Naive thymus-derived CD4-positive, alpha-beta T cell (primary cell): ENCODE results near the gene GPR137B. TPM values are rescaled to one million over a fixed set of nuclear protein-coding genes. Genes with fewer than 3 reads are reported as not detected.

Experiments used
- ATAC-seq: fragments of 150-1000 bp; cut with Tn5 transposase; 2 replicates; pipeline ENCODE4 v1.10.0; 2021; ENCODE audit warnings: mild to moderate bottlenecking, moderate library complexity
- CTCF ChIA-PET: fragments of 350-600 bp; sonication (Branson Sonifier 250); formaldehyde crosslinking; loops from one replicate; lab custom pipeline; 2021; ENCODE audit warnings: antibody characterized with exemption; lab: Charles Lee
- POLR2A ChIA-PET: fragments of 350-600 bp; sonication (Branson Sonifier 250); formaldehyde crosslinking; loops from one replicate; lab custom pipeline; 2021; ENCODE audit warnings: antibody characterized with exemption, inconsistent platforms; lab: Charles Lee
- DNase-seq, 9 donors: peaks; one replicate each; pipeline versions ENCODE4 v3.0.0 to v3.0.0-alpha.2; 2020 to 2022; ENCODE audit warnings: mixed read lengths in 1 of 9
- H3K27ac ChIP-seq: one replicate; pipeline ENCODE4 v1.7.0; 2013; ENCODE audit warnings: mild to moderate bottlenecking, low read depth, low read length, moderate library complexity
- H3K27me3 ChIP-seq, 2 donors: one replicate each; pipeline ENCODE4 v1.7.0; 2013; ENCODE audit warnings: low read length in 2 of 2, mild to moderate bottlenecking in 2 of 2, moderate library complexity in 2 of 2; ENCODE audit not compliant: control insufficient read depth in 2 of 2, insufficient read depth in 2 of 2
- H3K36me3 ChIP-seq, 3 experiments: 1 replicate in 2 of 3; 2 replicates in 1 of 3; pipeline ENCODE4 v1.7.0; 2013; ENCODE audit warnings: low read length in 3 of 3, mild to moderate bottlenecking in 3 of 3, moderate library complexity in 1 of 3; ENCODE audit not compliant: insufficient read depth in 3 of 3, control insufficient read depth in 2 of 3
- H3K4me1 ChIP-seq, 2 donors: one replicate each; pipeline ENCODE4 v1.7.0; 2013; ENCODE audit warnings: low read length in 2 of 2, mild to moderate bottlenecking in 2 of 2, moderate library complexity in 1 of 2; ENCODE audit not compliant: control insufficient read depth in 2 of 2, insufficient read depth in 2 of 2
- H3K4me3 ChIP-seq: 2 replicates; pipeline ENCODE4 v1.7.0; 2013; ENCODE audit warnings: mild to moderate bottlenecking, low read length
- H3K9me3 ChIP-seq, 3 experiments: 1 replicate in 2 of 3; 2 replicates in 1 of 3; pipeline ENCODE4 v1.7.0; 2013; ENCODE audit warnings: low read length in 3 of 3; ENCODE audit not compliant: control insufficient read depth in 2 of 3
- H3K27ac Mint-ChIP-seq, 9 donors: one replicate each; pipeline ENCODE4 v1.8.0; 2020 to 2022; ENCODE audit warnings: mixed read lengths in 9 of 9, mild to moderate bottlenecking in 8 of 9, moderate library complexity in 5 of 9, inconsistent platforms in 2 of 9
- H3K27me3 Mint-ChIP-seq, 5 donors: one replicate each; pipeline ENCODE4 v1.8.0; 2021 to 2022; ENCODE audit warnings: mixed read lengths in 5 of 5, mild to moderate bottlenecking in 1 of 5
- H3K36me3 Mint-ChIP-seq, 5 donors: one replicate each; pipeline ENCODE4 v1.8.0; 2020 to 2022; ENCODE audit warnings: mixed read lengths in 5 of 5, mild to moderate bottlenecking in 3 of 5, inconsistent platforms in 1 of 5
- H3K4me1 Mint-ChIP-seq, 7 donors: one replicate each; pipeline ENCODE4 v1.8.0; 2020 to 2022; ENCODE audit warnings: mixed read lengths in 7 of 7, mild to moderate bottlenecking in 3 of 7, inconsistent platforms in 1 of 7
- H3K4me3 Mint-ChIP-seq, 10 donors: one replicate each; pipeline ENCODE4 v1.8.0; 2020 to 2022; ENCODE audit warnings: mild to moderate bottlenecking in 10 of 10, mixed read lengths in 10 of 10, moderate library complexity in 6 of 10, inconsistent platforms in 2 of 10
- H3K9me3 Mint-ChIP-seq, 11 donors: one replicate each; pipeline ENCODE4 v1.8.0; 2020 to 2022; ENCODE audit warnings: mixed read lengths in 11 of 11, mild to moderate bottlenecking in 4 of 11, inconsistent platforms in 1 of 11, moderate library complexity in 1 of 11
- intact Hi-C, 2 donors: fragments of 100-400 bp; cut with micrococcal nuclease; formaldehyde crosslinking; loops; one replicate each; pipeline ENCODE4 v1.15.1; 2023
- polyA plus RNA-seq, 2 donors: library from polyadenylated mRNA; unstranded; fragments of 300-500 nt; fragmentation: Illumina TruSeq; gene quantifications; one replicate each; pipeline ENCODE4 v1.2.3, GENCODE V29; 2021
- total RNA-seq, 6 experiments: library from RNA in 5 of 6; stranded (reverse) in 5 of 6; gene quantifications; 1 replicate in 5 of 6; 2 replicates in 1 of 6; pipeline ENCODE4 v1.2.3 and lab custom pipeline; 2021 to 2026

The GPR137B gene
- total and polyA plus RNA-seq, 7 experiments from 2014 or later: 2.8 to 15.3 (median 7.0) TPM

DNA sequence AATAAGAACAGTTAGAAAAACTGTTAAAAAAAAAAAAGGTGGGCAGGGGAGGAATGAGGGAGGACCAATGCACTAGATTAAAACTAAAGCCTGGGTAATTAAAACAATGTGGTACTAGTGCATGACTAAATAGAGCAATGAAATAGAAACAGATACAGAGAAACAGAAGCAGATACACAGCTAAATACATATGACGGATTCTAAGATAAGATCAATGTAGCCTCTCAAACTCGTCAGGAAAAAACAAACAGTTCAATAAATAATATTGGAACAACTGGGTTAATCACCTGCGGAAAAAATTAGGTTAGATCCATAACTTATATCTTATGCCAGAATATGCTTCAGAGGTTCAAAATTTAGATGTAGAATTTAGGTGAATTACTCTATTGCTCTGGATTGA is 71.2 kb downstream of the GPR137B start:
- POLR2A ChIA-PET: interaction anchor here (0.6 kb wide), 1 partner anchor 306 kb away, joined by 3 read pairs; no protein-coding TSS in a partner anchor
- no peak overlapping the region for H3K4me3 ChIP-seq
- H3K27me3 ChIP-seq: no peaks in the 10 kb centered on the region
- Mint-ChIP-seq H3K27ac (no peak overlapping the region), H3K9me3 (peaks cover 0 to 2% (median 0%) of the 10 kb centered on the region in 11 donors), H3K36me3 (peaks cover 6 to 79% (median 54%) of the 10 kb centered on the region in 5 donors), H3K4me3 (no peak overlapping the region), H3K27me3 (no peaks in the 10 kb centered on the region), H3K4me1 (no peaks in the 10 kb centered on the region)
- no peak overlapping the region for H3K27ac ChIP-seq
- H3K9me3 ChIP-seq: no peaks in the 10 kb centered on the region
- H3K4me1 ChIP-seq: no peaks in the 10 kb centered on the region
- H3K36me3 ChIP-seq: peaks cover 0 to 5% (median 5%) of the 10 kb centered on the region in 3 experiments
- no peak for ATAC-seq
- intact Hi-C loops: no loop called here
- DNase-seq: no peak
- CTCF ChIA-PET: no interaction called here

DNA sequence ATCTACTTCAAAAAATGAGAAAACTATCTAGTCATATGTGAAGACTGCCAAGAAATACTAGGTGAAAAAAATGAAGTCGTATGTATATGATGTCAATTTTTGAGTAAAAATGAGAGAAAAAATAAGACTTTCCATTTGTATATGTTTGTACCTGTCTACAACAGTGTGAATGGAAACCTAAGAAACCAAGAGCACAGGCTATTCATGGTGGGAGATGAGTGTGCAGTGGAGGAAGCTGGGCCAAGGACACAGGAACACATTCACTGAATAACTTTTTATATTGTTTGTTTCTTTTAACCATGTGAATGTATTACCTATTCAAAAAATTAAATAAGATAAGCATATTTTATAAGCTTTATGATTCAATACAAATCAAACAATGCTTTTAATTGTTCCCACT is 72.4 kb downstream of the GPR137B start:
- H3K36me3 ChIP-seq: peaks cover 0 to 5% (median 5%) of the 10 kb centered on the region in 3 experiments
- H3K4me3 ChIP-seq: no peak overlapping the region
- H3K4me1 ChIP-seq: no peaks in the 10 kb centered on the region
- CTCF ChIA-PET: no interaction called here
- no peaks in the 10 kb centered on the region for H3K27me3 Mint-ChIP-seq
- POLR2A ChIA-PET: no interaction called here
- H3K27ac ChIP-seq: no peak overlapping the region
- H3K4me1 Mint-ChIP-seq: no peaks in the 10 kb centered on the region
- no peak overlapping the region for H3K27ac Mint-ChIP-seq
- peaks cover 0 to 2% (median 0%) of the 10 kb centered on the region in 11 donors for H3K9me3 Mint-ChIP-seq
- no peak overlapping the region for H3K4me3 Mint-ChIP-seq
- H3K9me3 ChIP-seq: no peaks in the 10 kb centered on the region
- H3K27me3 ChIP-seq: no peaks in the 10 kb centered on the region
- ATAC-seq (no peak), DNase-seq (no peak)
- intact Hi-C loops: no loop called here
- H3K36me3 Mint-ChIP-seq: peaks cover 1 to 73% (median 42%) of the 10 kb centered on the region in 5 donors

DNA sequence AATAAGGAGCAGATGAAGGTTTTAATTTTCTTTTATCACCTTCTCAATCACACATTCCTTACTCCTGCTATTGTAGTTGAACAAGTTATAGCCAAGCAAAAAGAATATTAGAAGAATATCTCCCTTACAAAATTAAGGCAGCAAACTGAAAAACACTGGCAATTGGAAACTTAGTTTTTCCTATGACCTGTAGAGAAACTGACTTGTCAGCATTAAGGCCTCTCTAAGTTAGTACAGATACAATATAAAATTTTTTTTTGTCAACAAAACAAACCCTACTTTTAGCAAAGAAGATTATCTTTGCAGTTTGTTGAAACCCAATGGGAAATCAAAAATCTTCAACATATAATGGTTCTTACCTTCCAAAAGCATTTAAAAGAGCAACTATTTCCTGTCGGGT is 78.1 kb downstream of the GPR137B start:
- Mint-ChIP-seq H3K27me3 (no peaks in the 10 kb centered on the region), H3K27ac (no peak overlapping the region), H3K4me3 (no peak overlapping the region), H3K36me3 (peaks cover 0 to 57% (median 27%) of the 10 kb centered on the region in 5 donors), H3K9me3 (no peaks in the 10 kb centered on the region), H3K4me1 (no peaks in the 10 kb centered on the region)
- H3K9me3 ChIP-seq: no peaks in the 10 kb centered on the region
- ChIA-PET CTCF (no interaction called here), POLR2A (no interaction called here)
- ATAC-seq (no peak), DNase-seq (no peak)
- no peak overlapping the region for H3K27ac ChIP-seq
- H3K27me3 ChIP-seq: no peaks in the 10 kb centered on the region
- H3K4me1 ChIP-seq: no peaks in the 10 kb centered on the region
- intact Hi-C loops: no loop called here
- H3K4me3 ChIP-seq: no peak overlapping the region
- peaks cover 0 to 10% (median 5%) of the 10 kb centered on the region in 3 experiments for H3K36me3 ChIP-seq

DNA sequence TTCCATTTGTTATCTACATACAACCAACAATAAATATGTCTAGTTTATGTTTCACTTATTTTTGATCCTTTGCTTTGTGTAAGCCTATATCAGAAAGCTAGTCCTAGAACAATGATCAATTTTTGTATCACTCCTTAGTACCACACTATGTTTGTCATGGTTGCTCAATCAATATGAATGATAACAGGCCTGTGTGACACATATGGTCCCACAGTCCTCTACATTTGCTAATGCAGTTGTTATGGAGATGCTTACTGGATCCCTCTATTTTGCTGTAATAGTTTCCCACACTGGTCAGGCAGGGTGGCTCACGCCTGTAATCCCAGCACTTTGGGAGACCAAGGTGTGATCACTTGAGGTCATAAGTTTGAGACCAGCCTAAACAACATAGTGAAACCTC is 80.3 kb downstream of the GPR137B start:
- no peak overlapping the region for H3K27ac ChIP-seq
- peaks cover 0 to 47% (median 16%) of the 10 kb centered on the region in 5 donors for H3K36me3 Mint-ChIP-seq
- intact Hi-C loops: no loop called here
- H3K4me3 Mint-ChIP-seq: no peak overlapping the region
- H3K9me3 ChIP-seq: no peaks in the 10 kb centered on the region
- no peaks in the 10 kb centered on the region for H3K27me3 ChIP-seq
- no peaks in the 10 kb centered on the region for H3K4me1 ChIP-seq
- no peaks in the 10 kb centered on the region for H3K27me3 Mint-ChIP-seq
- ChIA-PET POLR2A (no interaction called here), CTCF (no interaction called here)
- ATAC-seq: no peak
- peaks cover 0 to 14% (median under 1%) of the 10 kb centered on the region in 3 experiments for H3K36me3 ChIP-seq
- no peak overlapping the region for H3K4me3 ChIP-seq
- no peaks in the 10 kb centered on the region for H3K9me3 Mint-ChIP-seq
- H3K27ac Mint-ChIP-seq: no peak overlapping the region
- no peaks in the 10 kb centered on the region for H3K4me1 Mint-ChIP-seq
- DNase-seq: no peak

DNA sequence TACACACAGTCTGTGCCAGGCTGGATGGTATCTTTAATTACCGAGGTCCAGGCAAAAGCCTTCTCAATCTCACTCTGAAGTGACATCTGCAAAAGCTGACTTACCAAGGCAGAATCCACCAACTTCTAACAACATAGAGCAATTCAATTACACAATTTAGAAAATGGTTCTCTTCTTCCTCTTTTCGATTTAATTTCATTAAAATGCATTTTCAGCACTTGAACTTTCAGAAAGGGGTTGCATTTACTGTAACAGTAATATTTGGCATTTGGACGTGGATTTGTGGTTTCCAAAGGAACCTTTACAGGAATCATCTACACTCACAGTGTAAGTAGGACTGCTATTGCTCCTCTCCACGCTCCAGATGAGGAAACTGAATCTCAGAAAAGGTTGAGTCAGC is 86.1 kb downstream of the GPR137B start:
- Histone ChIP-seq H3K4me1 (no peaks in the 10 kb centered on the region), H3K36me3 (peaks cover 0 to 18% (median 0%) of the 10 kb centered on the region in 3 experiments), H3K4me3 (no peak overlapping the region), H3K27ac (no peak overlapping the region), H3K9me3 (no peaks in the 10 kb centered on the region), H3K27me3 (no peaks in the 10 kb centered on the region)
- Mint-ChIP-seq H3K4me3 (no peak overlapping the region), H3K27me3 (no peaks in the 10 kb centered on the region), H3K27ac (no peak overlapping the region), H3K4me1 (no peaks in the 10 kb centered on the region), H3K9me3 (no peaks in the 10 kb centered on the region), H3K36me3 (peaks cover 0 to 43% (median 3%) of the 10 kb centered on the region in 5 donors)
- CTCF ChIA-PET: no interaction called here
- POLR2A ChIA-PET: no interaction called here
- ATAC-seq (no peak), DNase-seq (no peak)
- intact Hi-C loops: no loop called here

DNA sequence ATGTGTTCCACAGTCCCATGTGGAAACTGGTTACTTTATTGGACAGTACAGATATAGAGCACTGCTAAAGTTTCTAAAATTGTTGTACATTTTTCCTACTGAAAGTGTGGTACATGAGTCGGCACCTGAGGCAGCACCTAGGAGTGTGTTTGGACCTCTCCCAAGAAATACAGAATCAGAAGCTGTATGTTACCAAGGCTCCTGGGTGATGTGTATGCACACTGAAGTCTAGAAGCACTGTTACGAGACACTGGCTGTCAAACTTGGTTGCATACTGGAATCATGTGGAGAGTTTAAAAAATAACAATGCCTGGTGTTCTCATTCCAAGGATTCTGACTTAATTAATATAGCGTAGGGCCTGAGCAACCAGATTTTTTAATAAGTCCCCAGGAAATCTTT is 92.8 kb downstream of the GPR137B start:
- no peaks in the 10 kb centered on the region for H3K4me1 ChIP-seq
- ATAC-seq: no peak
- POLR2A ChIA-PET: no interaction called here
- H3K4me3 ChIP-seq: no peak overlapping the region
- Mint-ChIP-seq H3K9me3 (no peaks in the 10 kb centered on the region), H3K27ac (no peak overlapping the region), H3K27me3 (no peaks in the 10 kb centered on the region), H3K4me1 (no peaks in the 10 kb centered on the region), H3K4me3 (no peak overlapping the region), H3K36me3 (peaks cover 0 to 40% (median 22%) of the 10 kb centered on the region in 5 donors)
- no peaks in the 10 kb centered on the region for H3K9me3 ChIP-seq
- CTCF ChIA-PET: no interaction called here
- no peak for DNase-seq
- no peak overlapping the region for H3K27ac ChIP-seq
- no peaks in the 10 kb centered on the region for H3K27me3 ChIP-seq
- H3K36me3 ChIP-seq: peaks cover 0 to 17% (median 0%) of the 10 kb centered on the region in 3 experiments
- intact Hi-C loops: no loop called here

DNA sequence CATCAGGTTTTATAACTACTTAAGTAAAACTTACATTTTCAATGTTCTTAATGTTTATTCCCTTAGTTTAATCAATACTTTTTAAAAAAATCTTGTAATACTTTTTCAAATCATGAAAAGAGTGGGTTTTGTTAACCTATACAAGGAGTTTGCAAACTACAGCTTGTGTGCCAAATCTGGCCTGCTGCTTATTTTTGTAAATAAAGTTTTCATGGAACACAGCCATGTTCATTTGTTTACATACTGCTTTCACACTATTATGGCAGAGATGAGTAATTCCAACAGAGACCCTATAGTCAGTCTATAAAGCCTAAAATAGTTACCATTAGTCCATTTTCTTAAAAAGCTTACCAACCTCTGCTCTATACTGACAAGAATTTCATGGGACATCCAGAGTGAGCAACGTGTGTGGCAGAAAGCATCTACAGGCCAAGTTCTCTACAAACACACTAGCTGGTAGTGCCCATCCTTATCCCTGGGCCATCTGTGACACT is 96.8 kb downstream of the GPR137B start:
- H3K9me3 Mint-ChIP-seq: no peaks in the 10 kb centered on the region
- peaks cover 0 to 3% (median 0%) of the 10 kb centered on the region in 7 donors for H3K4me1 Mint-ChIP-seq
- Histone ChIP-seq H3K36me3 (peaks cover 0 to 18% (median 0%) of the 10 kb centered on the region in 3 experiments), H3K4me3 (no peak overlapping the region), H3K4me1 (no peaks in the 10 kb centered on the region), H3K27me3 (no peaks in the 10 kb centered on the region), H3K9me3 (no peaks in the 10 kb centered on the region), H3K27ac (no peak overlapping the region)
- H3K36me3 Mint-ChIP-seq: peaks cover 0 to 46% (median 24%) of the 10 kb centered on the region in 5 donors
- H3K4me3 Mint-ChIP-seq: no peak overlapping the region
- POLR2A ChIA-PET: no interaction called here
- DNase-seq (no peak), ATAC-seq (no peak)
- H3K27me3 Mint-ChIP-seq: no peaks in the 10 kb centered on the region
- intact Hi-C loops: no loop called here
- CTCF ChIA-PET: interaction anchor here (0.6 kb wide), 2 partner anchors 10 to 556 kb away, joined by 3 read pairs; partner anchors contain the start of gene MTR
- no peak overlapping the region for H3K27ac Mint-ChIP-seq
